Ovary (tissue), 9 donors: ENCODE data around the gene EFEMP1. TPM values are rescaled to one million over a fixed set of nuclear protein-coding genes. Genes with fewer than 3 reads are reported as not detected.

Source experiments
- DNase-seq, 5 donors: peaks; one replicate each; pipeline ENCODE4 v3.0.0-alpha.2; 2019 to 2020
- H3K27ac ChIP-seq, 2 donors: fragments of 200-600 bp; one replicate each; pipeline versions ENCODE4 v1.5.1 to v1.8.0; 2019 to 2022
- H3K27me3 ChIP-seq: fragments of 200-600 bp; one replicate; pipeline ENCODE4 v1.8.0; 2022
- H3K36me3 ChIP-seq: fragments of 200-600 bp; sonication (generic); one replicate; pipeline ENCODE4 v1.5.1; 2019
- H3K4me1 ChIP-seq: one replicate; pipeline ENCODE4 v1.8.1; 2013; ENCODE audit warnings: mild to moderate bottlenecking, moderate library complexity; ENCODE audit not compliant: insufficient read depth
- H3K4me3 ChIP-seq: fragments of 200-600 bp; sonication (generic); one replicate; pipeline ENCODE4 v1.5.1; 2017
- H3K9me3 ChIP-seq, 2 donors: fragments of 200-600 bp in 1 of 2; sonication (generic) in 1 of 2; one replicate each; pipeline versions ENCODE4 v1.5.1 to v1.8.1; 2013 to 2019; ENCODE audit warnings: mild to moderate bottlenecking in 1 of 2, moderate library complexity in 1 of 2
- CTCF ChIP-seq, 3 donors: fragments of 450-650 bp in 2 of 3; fragments of 200-600 bp in 1 of 3; IDR thresholded peaks; one replicate each; pipeline versions ENCODE4 v1.5.1 to v1.8.0; 2016 to 2022; ENCODE audit warnings: antibody characterized with exemption in 3 of 3, mild to moderate bottlenecking in 1 of 3
- EP300 ChIP-seq: sonication (generic); formaldehyde crosslinking; IDR thresholded peaks from one replicate; pipeline ENCODE4 v1.6.1; 2017; ENCODE audit warnings: antibody characterized with exemption
- POLR2A ChIP-seq: fragments of 450-650 bp; IDR thresholded peaks from one replicate; pipeline ENCODE4 v1.6.1; 2017; ENCODE audit warnings: antibody characterized with exemption, mild to moderate bottlenecking, moderate library complexity
- WGBS, 3 donors: extraction: QIAGEN DNeasy Blood & Tissue Kit in 1 of 3; methylation state at CpG; one replicate each; pipeline versions ENCODE4 v1.1.5 to v1.1.7; 2013 to 2017; 5-methylcytosine and 5-hydroxymethylcytosine counted together
- intact Hi-C, 4 donors: fragments of 100-400 bp; cut with DNase I; formaldehyde crosslinking; loops; one replicate each; pipeline versions ENCODE4 v1.11.0 to v1.15.1; 2022 to 2023
- polyA plus RNA-seq, 2 donors: library from polyadenylated mRNA; stranded (reverse); fragments of 200-250 nt in 1 of 2; fragments of 350-450 nt in 1 of 2; fragmentation: Illumina TruSeq in 1 of 2; extraction: RNeasy Lipid Tissue Mini Kit (QIAGEN cat#74804) in 1 of 2; gene quantifications; one replicate each; pipeline ENCODE4 v1.2.3, GENCODE V29; 2013 to 2014
- total RNA-seq, 7 donors: library from RNA; depleted of rRNA in 2 of 7; stranded (reverse); fragments of >200 nt in 2 of 7; fragmentation: NEBNext Ultra II Directional in 3 of 7; extraction: Animal tissue kit (Norgen Biotek cat#: 25700) in 3 of 7; gene quantifications; one replicate each; pipeline versions ENCODE4 v1.1.0 to v1.2.4, GENCODE V29; 2016 to 2023
- donor health status: DM: no; HTN: no; CAD: no; lungs with moderate emphysema.
- donor health status: DM: no; HTN: no; CAD: no.
- donor health status: Bipolar disorder and iron deficiency.
- donor health status: DM: yes; HTN: yes; CAD: no.
- donor health status: DM: no; HTN: no; CAD: no.
- donor health status: DM: yes; HTN: yes; CAD: no.

EFEMP1 gene
- total and polyA plus RNA-seq, 9 donors: 204 to 482 (median 282) TPM

- TF ChIP-seq EP300: no peak
- TF ChIP-seq CTCF (IDR thresholded peaks at IDR 0.05): no peak
- H3K4me1 ChIP-seq: peaks cover 1% of the 10 kb centered on the region
- DNase-seq: no peak
- H3K9me3 ChIP-seq: no peaks in the 10 kb centered on the region
- H3K27ac ChIP-seq: no peak overlapping the region
- intact Hi-C loops: loop anchor here in 1 of 4 donors (5.0 kb wide), 1 partner anchor 61 kb away; no protein-coding TSS in a partner anchor
- 95 to 97% (median 97%) methylated on average over 11 of the region's 11 CpGs for WGBS, 3 donors
- no peaks in the 10 kb centered on the region for H3K27me3 ChIP-seq
- H3K36me3 ChIP-seq: no peaks in the 10 kb centered on the region
- H3K4me3 ChIP-seq: no peak overlapping the region
Measured at GRCh38 chr2:55917713-55918390, 5.7 kb downstream of the EFEMP1 start.

GRCh38 chr2:55917117-55917516, 6.5 kb downstream of the EFEMP1 start:
- H3K27me3 ChIP-seq: no peaks in the 10 kb centered on the region
- no peaks in the 10 kb centered on the region for H3K4me1 ChIP-seq
- H3K36me3 ChIP-seq: no peaks in the 10 kb centered on the region
- no peak overlapping the region for H3K27ac ChIP-seq
- no peak overlapping the region for H3K4me3 ChIP-seq
- DNase-seq: no peak
- intact Hi-C loops: loop anchor here in 1 of 4 donors (5.0 kb wide), 1 partner anchor 60 kb away; no protein-coding TSS in a partner anchor
- no peaks in the 10 kb centered on the region for H3K9me3 ChIP-seq
- WGBS, 3 donors: 90 to 94% (median 94%) methylated on average over 5 of the region's 5 CpGs
- TF ChIP-seq POLR2A (no peak), EP300 (no peak), CTCF (IDR thresholded peaks at IDR 0.05) (no peak)

GRCh38 chr2:55916473-55917049, 7.0 kb downstream of the EFEMP1 start:
- no peaks in the 10 kb centered on the region for H3K36me3 ChIP-seq
- TF ChIP-seq POLR2A: no peak
- TF ChIP-seq CTCF (IDR thresholded peaks at IDR 0.05): no peak
- TF ChIP-seq EP300: no peak
- no peaks in the 10 kb centered on the region for H3K27me3 ChIP-seq
- H3K27ac ChIP-seq: no peak overlapping the region
- DNase-seq: no peak
- 80 to 81% (median 81%) methylated on average over 7 of the region's 7 CpGs for WGBS, 3 donors
- H3K4me3 ChIP-seq: no peak overlapping the region
- H3K4me1 ChIP-seq: no peaks in the 10 kb centered on the region
- H3K9me3 ChIP-seq: no peaks in the 10 kb centered on the region
- intact Hi-C loops: loop anchor here in 1 of 4 donors (5.0 kb wide), 1 partner anchor 59 kb away; no protein-coding TSS in a partner anchor

GRCh38 chr2:55914786-55915185, 8.8 kb downstream of the EFEMP1 start:
- intact Hi-C loops: loop anchor here in 1 of 4 donors (5.0 kb wide), 1 partner anchor 57 kb away; no protein-coding TSS in a partner anchor
- Histone ChIP-seq H3K36me3 (no peaks in the 10 kb centered on the region), H3K27ac (no peak overlapping the region), H3K4me1 (no peaks in the 10 kb centered on the region), H3K9me3 (no peaks in the 10 kb centered on the region), H3K4me3 (no peak overlapping the region), H3K27me3 (no peaks in the 10 kb centered on the region)
- TF ChIP-seq POLR2A (no peak), CTCF (IDR thresholded peaks at IDR 0.05) (no peak), EP300 (no peak)
- no peak for DNase-seq
- 95 to 100% (median 100%) methylated on average over 1 of the region's 1 CpG for WGBS, 3 donors
